ENCODE measurements around the gene SP3.

SP3 gene

DNA sequence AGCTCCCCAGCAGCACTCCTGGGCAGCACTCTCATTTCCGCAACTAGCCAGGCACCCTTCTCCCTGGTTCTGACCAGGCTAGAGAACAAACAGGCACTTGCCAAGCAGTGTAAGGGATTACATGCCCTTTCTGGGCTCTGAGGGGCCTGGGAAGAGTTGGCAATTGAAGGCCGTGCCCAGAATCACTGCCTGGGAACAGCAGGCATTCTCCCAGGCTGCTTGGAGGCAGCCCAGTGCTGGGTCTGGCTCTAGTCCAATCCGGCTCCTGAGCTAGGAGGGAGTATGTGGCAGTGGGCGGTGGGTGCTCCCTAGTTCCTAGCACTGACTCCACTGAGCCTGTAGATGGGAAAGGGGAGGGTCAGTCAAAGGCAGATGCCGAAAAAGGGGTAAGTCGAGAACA lies 34.1 kb upstream of the SP3 start:
- Histone ChIP-seq H3K79me1 (ENCODE audit: low read length) (peaks cover 4% of the 10 kb centered on the region), H3K14ac (ENCODE audit: low read length) (peak overlapping the region; percentile 16), H2AFZ (ENCODE audit: insufficient read depth, low read length, poor library complexity) (no peak overlapping the region), H3K18ac (ENCODE audit: low read length) (no peak overlapping the region), H3K23ac (ENCODE audit: low read length) (no peak overlapping the region), H4K91ac (ENCODE audit: low read depth, low read length) (peak overlapping the region; percentile 26), H4K8ac (ENCODE audit: low read depth, low read length) (peak overlapping the region; percentile 9), H4K12ac (ENCODE audit: low read depth, low read length) (no peak overlapping the region), H2BK120ac (ENCODE audit: insufficient read depth, low read length, poor library complexity) (no peak overlapping the region), H3K4ac (ENCODE audit: low read depth, low read length) (no peak overlapping the region), H2AK5ac (ENCODE audit: low read length) (peak overlapping the region; percentile 55), H3K9me3 (ENCODE audit: insufficient read depth, low read depth, low read length) (no peaks in the 10 kb centered on the region), H3K4me3 (ENCODE audit: low read depth, low read length) (no peak overlapping the region), H3K9ac (ENCODE audit: low read length) (no peak overlapping the region), H3K4me1 (ENCODE audit: control insufficient read depth in 1 of 2, insufficient read depth in 2 of 2, low read length in 2 of 2) (peaks cover 13 to 16% of the 10 kb centered on the region in 2 experiments), H3K36me3 (ENCODE audit: control insufficient read depth in 1 of 2, insufficient read depth in 2 of 2, low read length in 2 of 2) (no peaks in the 10 kb centered on the region), H2BK5ac (ENCODE audit: low read depth, low read length, poor library complexity) (no peak overlapping the region), H2BK12ac (ENCODE audit: low read length) (peak overlapping the region; percentile 6), H3K27ac (ENCODE audit: low read depth, low read length) (no peak overlapping the region), H3K4me2 (ENCODE audit: low read length) (no peak overlapping the region), H3K79me2 (ENCODE audit: control insufficient read depth, insufficient read depth, low read length, poor library complexity) (no peaks in the 10 kb centered on the region), H3K27me3 (ENCODE audit: insufficient read depth, low read length) (no peaks in the 10 kb centered on the region)
- WGBS (ENCODE audit: extremely low coverage, insufficient coverage, insufficient read length) = no CpG with 5 or more reads among the region's 6 CpGs
- DNase-seq = no peak

- H3K14ac ChIP-seq (ENCODE audit: low read length) = no peak overlapping the region
- no peaks in the 10 kb centered on the region for H3K9me3 ChIP-seq (ENCODE audit: insufficient read depth, low read depth, low read length)
- H2AK5ac ChIP-seq (ENCODE audit: low read length) = no peak overlapping the region
- H3K36me3 ChIP-seq (ENCODE audit: control insufficient read depth in 1 of 2, insufficient read depth in 2 of 2, low read length in 2 of 2) = no peaks in the 10 kb centered on the region
- no peak overlapping the region for H4K8ac ChIP-seq (ENCODE audit: low read depth, low read length)
- H3K9ac ChIP-seq (ENCODE audit: low read length) = no peak overlapping the region
- H3K4ac ChIP-seq (ENCODE audit: low read depth, low read length) = no peak overlapping the region
- peaks cover 2% of the 10 kb centered on the region for H3K79me1 ChIP-seq (ENCODE audit: low read length)
- H4K91ac ChIP-seq (ENCODE audit: low read depth, low read length) = no peak overlapping the region
- H2BK5ac ChIP-seq (ENCODE audit: low read depth, low read length, poor library complexity) = no peak overlapping the region
- H3K18ac ChIP-seq (ENCODE audit: low read length) = no peak overlapping the region
- no peak overlapping the region for H3K27ac ChIP-seq (ENCODE audit: low read depth, low read length)
- H3K23ac ChIP-seq (ENCODE audit: low read length) = no peak overlapping the region
- no peak overlapping the region for H4K12ac ChIP-seq (ENCODE audit: low read depth, low read length)
- no peak overlapping the region for H2AFZ ChIP-seq (ENCODE audit: insufficient read depth, low read length, poor library complexity)
- peaks cover 6 to 8% of the 10 kb centered on the region in 2 experiments for H3K4me1 ChIP-seq (ENCODE audit: control insufficient read depth in 1 of 2, insufficient read depth in 2 of 2, low read length in 2 of 2)
- H2BK12ac ChIP-seq (ENCODE audit: low read length) = no peak overlapping the region
- no peak overlapping the region for H3K4me2 ChIP-seq (ENCODE audit: low read length)
- no peak for DNase-seq
- no peak overlapping the region for H2BK120ac ChIP-seq (ENCODE audit: insufficient read depth, low read length, poor library complexity)
- no peak overlapping the region for H3K4me3 ChIP-seq (ENCODE audit: low read depth, low read length)
- no peaks in the 10 kb centered on the region for H3K27me3 ChIP-seq (ENCODE audit: insufficient read depth, low read length)
- H3K79me2 ChIP-seq (ENCODE audit: control insufficient read depth, insufficient read depth, low read length, poor library complexity) = no peaks in the 10 kb centered on the region
- no CpG with 5 or more reads among the region's 7 CpGs for WGBS (ENCODE audit: extremely low coverage, insufficient coverage, insufficient read length)
Observed at GRCh38 chr2:173998386-173998785, 33.2 kb upstream of the SP3 start.

GRCh38 chr2:173997753-173998152 lies 32.6 kb upstream of the SP3 start:
- H4K8ac ChIP-seq (ENCODE audit: low read depth, low read length) = no peak overlapping the region
- no peak overlapping the region for H3K14ac ChIP-seq (ENCODE audit: low read length)
- H3K9me3 ChIP-seq (ENCODE audit: insufficient read depth, low read depth, low read length) = no peaks in the 10 kb centered on the region
- H2AK5ac ChIP-seq (ENCODE audit: low read length) = no peak overlapping the region
- no peaks in the 10 kb centered on the region for H3K36me3 ChIP-seq (ENCODE audit: control insufficient read depth in 1 of 2, insufficient read depth in 2 of 2, low read length in 2 of 2)
- no peak overlapping the region for H3K9ac ChIP-seq (ENCODE audit: low read length)
- H4K91ac ChIP-seq (ENCODE audit: low read depth, low read length) = no peak overlapping the region
- no peaks in the 10 kb centered on the region for H3K27me3 ChIP-seq (ENCODE audit: insufficient read depth, low read length)
- peaks cover 6 to 7% of the 10 kb centered on the region in 2 experiments for H3K4me1 ChIP-seq (ENCODE audit: control insufficient read depth in 1 of 2, insufficient read depth in 2 of 2, low read length in 2 of 2)
- no peak overlapping the region for H2AFZ ChIP-seq (ENCODE audit: insufficient read depth, low read length, poor library complexity)
- H3K79me1 ChIP-seq (ENCODE audit: low read length) = peaks cover 2% of the 10 kb centered on the region
- no peaks in the 10 kb centered on the region for H3K79me2 ChIP-seq (ENCODE audit: control insufficient read depth, insufficient read depth, low read length, poor library complexity)
- H3K4me3 ChIP-seq (ENCODE audit: low read depth, low read length) = no peak overlapping the region
- no peak overlapping the region for H3K18ac ChIP-seq (ENCODE audit: low read length)
- no peak overlapping the region for H2BK12ac ChIP-seq (ENCODE audit: low read length)
- H3K23ac ChIP-seq (ENCODE audit: low read length) = no peak overlapping the region
- H2BK120ac ChIP-seq (ENCODE audit: insufficient read depth, low read length, poor library complexity) = no peak overlapping the region
- H3K4ac ChIP-seq (ENCODE audit: low read depth, low read length) = no peak overlapping the region
- no peak overlapping the region for H3K27ac ChIP-seq (ENCODE audit: low read depth, low read length)
- WGBS (ENCODE audit: extremely low coverage, insufficient coverage, insufficient read length) = no CpG with 5 or more reads among the region's 2 CpGs
- no peak overlapping the region for H4K12ac ChIP-seq (ENCODE audit: low read depth, low read length)
- no peak overlapping the region for H3K4me2 ChIP-seq (ENCODE audit: low read length)
- no peak for DNase-seq
- H2BK5ac ChIP-seq (ENCODE audit: low read depth, low read length, poor library complexity) = no peak overlapping the region

GRCh38 chr2:173997269-173997668 lies 32.1 kb upstream of the SP3 start:
- no peaks in the 10 kb centered on the region for H3K9me3 ChIP-seq (ENCODE audit: insufficient read depth, low read depth, low read length)
- H2BK120ac ChIP-seq (ENCODE audit: insufficient read depth, low read length, poor library complexity) = peak overlapping the region; percentile 54
- no peak overlapping the region for H3K4me2 ChIP-seq (ENCODE audit: low read length)
- no peaks in the 10 kb centered on the region for H3K79me2 ChIP-seq (ENCODE audit: control insufficient read depth, insufficient read depth, low read length, poor library complexity)
- H3K23ac ChIP-seq (ENCODE audit: low read length) = no peak overlapping the region
- no peak overlapping the region for H3K4ac ChIP-seq (ENCODE audit: low read depth, low read length)
- H3K4me3 ChIP-seq (ENCODE audit: low read depth, low read length) = no peak overlapping the region
- H2AFZ ChIP-seq (ENCODE audit: insufficient read depth, low read length, poor library complexity) = no peak overlapping the region
- no peak overlapping the region for H4K91ac ChIP-seq (ENCODE audit: low read depth, low read length)
- H2BK5ac ChIP-seq (ENCODE audit: low read depth, low read length, poor library complexity) = no peak overlapping the region
- H3K9ac ChIP-seq (ENCODE audit: low read length) = no peak overlapping the region
- H4K8ac ChIP-seq (ENCODE audit: low read depth, low read length) = no peak overlapping the region
- peaks cover 8 to 9% of the 10 kb centered on the region in 2 experiments for H3K4me1 ChIP-seq (ENCODE audit: control insufficient read depth in 1 of 2, insufficient read depth in 2 of 2, low read length in 2 of 2)
- DNase-seq = peak; percentile 63 to 65
- H2AK5ac ChIP-seq (ENCODE audit: low read length) = peak overlapping the region; percentile 57
- no CpG with 5 or more reads among the region's 7 CpGs for WGBS (ENCODE audit: extremely low coverage, insufficient coverage, insufficient read length)
- H3K27ac ChIP-seq (ENCODE audit: low read depth, low read length) = no peak overlapping the region
- H3K18ac ChIP-seq (ENCODE audit: low read length) = peak overlapping the region; percentile 54
- H2BK12ac ChIP-seq (ENCODE audit: low read length) = peak overlapping the region; percentile 37
- peaks cover 2% of the 10 kb centered on the region for H3K79me1 ChIP-seq (ENCODE audit: low read length)
- no peak overlapping the region for H4K12ac ChIP-seq (ENCODE audit: low read depth, low read length)
- H3K14ac ChIP-seq (ENCODE audit: low read length) = no peak overlapping the region
- no peaks in the 10 kb centered on the region for H3K36me3 ChIP-seq (ENCODE audit: control insufficient read depth in 1 of 2, insufficient read depth in 2 of 2, low read length in 2 of 2)
- H3K27me3 ChIP-seq (ENCODE audit: insufficient read depth, low read length) = no peaks in the 10 kb centered on the region

All from trophoblast cell (in vitro differentiated cells and primary cell).